Measurements from ENCODE around the gene CERS5.

- TF ChIP-seq CTCF (IDR thresholded peaks at IDR 0.05) = no peak
- TF ChIP-seq POLR2A (IDR thresholded peaks at IDR 0.05) = no peak
These were observed 9.9 kb downstream of the CERS5 start for GRCh38 chr12:50157259-50157658.
